HT1080 (cell line): ENCODE results near the gene PPDPF. TPM values are rescaled to one million over a fixed set of nuclear protein-coding genes. Genes with fewer than 3 reads are reported as not detected.

Source experiments
- DNase-seq: peaks from one replicate; pipeline ENCODE4 v3.0.0-alpha.2; 2015; ENCODE audit warnings: low read depth
- total RNA-seq: library from RNA; depleted of rRNA; stranded (reverse); fragments of >200 nt; shearing (Covaris generic); gene quantifications from 2 replicates; pipeline ENCODE4 v1.2.3, GENCODE V29; 2014

The PPDPF gene
- total RNA-seq, 1 experiment from 2014 or later, result 143 TPM

GRCh38 chr20:63499338-63499969 lies 21.1 kb upstream of the PPDPF start:
- no peak for DNase-seq

GRCh38 chr20:63500151-63500901 lies 20.2 kb upstream of the PPDPF start:
- no peak for DNase-seq

- DNase-seq, result no peak
These were observed 19.4 kb upstream of the PPDPF start for GRCh38 chr20:63500902-63501817.

GRCh38 chr20:63501818-63502670 lies 18.5 kb upstream of the PPDPF start:
- DNase-seq, result no peak

GRCh38 chr20:63502671-63503172 lies 17.8 kb upstream of the PPDPF start:
- no peak for DNase-seq

GRCh38 chr20:63503524-63503923 lies 17.0 kb upstream of the PPDPF start:
- DNase-seq, result no peak

GRCh38 chr20:63504642-63505041 lies 15.9 kb upstream of the PPDPF start:
- no peak for DNase-seq

GRCh38 chr20:63505281-63505680 lies 15.3 kb upstream of the PPDPF start:
- no peak for DNase-seq

- DNase-seq, result no peak
These were observed 14.8 kb upstream of the PPDPF start for GRCh38 chr20:63505723-63506122.

- DNase-seq, result no peak
These were observed 13.4 kb upstream of the PPDPF start for GRCh38 chr20:63507083-63507743.

GRCh38 chr20:63508072-63508768 lies 12.3 kb upstream of the PPDPF start:
- DNase-seq, result no peak

- DNase-seq, result no peak
These were observed 11.4 kb upstream of the PPDPF start for GRCh38 chr20:63509088-63509564.

- DNase-seq, result no peak
These were observed 7.4 kb upstream of the PPDPF start for GRCh38 chr20:63513207-63513606.

GRCh38 chr20:63514520-63514919 lies 6.0 kb upstream of the PPDPF start:
- peak; percentile 47 for DNase-seq

- no peak for DNase-seq
These were observed 2.9 kb upstream of the PPDPF start for GRCh38 chr20:63517376-63518309.

- no peak for DNase-seq
These were observed 2.2 kb upstream of the PPDPF start for GRCh38 chr20:63518351-63518861.

GRCh38 chr20:63518946-63519667 lies 1.5 kb upstream of the PPDPF start:
- no peak for DNase-seq
